Measurements from ENCODE around the gene FBXL14. TPM values are rescaled to one million over a fixed set of nuclear protein-coding genes. Genes with fewer than 3 reads are reported as not detected.
A peak's percentile ranks its signal among the peaks of the same experiment; 100 is the strongest.

The FBXL14 gene
- polyA plus RNA-seq, 1 of the 3 experiments (the other 2 are of a cell fraction), result 11.3 TPM

DNA sequence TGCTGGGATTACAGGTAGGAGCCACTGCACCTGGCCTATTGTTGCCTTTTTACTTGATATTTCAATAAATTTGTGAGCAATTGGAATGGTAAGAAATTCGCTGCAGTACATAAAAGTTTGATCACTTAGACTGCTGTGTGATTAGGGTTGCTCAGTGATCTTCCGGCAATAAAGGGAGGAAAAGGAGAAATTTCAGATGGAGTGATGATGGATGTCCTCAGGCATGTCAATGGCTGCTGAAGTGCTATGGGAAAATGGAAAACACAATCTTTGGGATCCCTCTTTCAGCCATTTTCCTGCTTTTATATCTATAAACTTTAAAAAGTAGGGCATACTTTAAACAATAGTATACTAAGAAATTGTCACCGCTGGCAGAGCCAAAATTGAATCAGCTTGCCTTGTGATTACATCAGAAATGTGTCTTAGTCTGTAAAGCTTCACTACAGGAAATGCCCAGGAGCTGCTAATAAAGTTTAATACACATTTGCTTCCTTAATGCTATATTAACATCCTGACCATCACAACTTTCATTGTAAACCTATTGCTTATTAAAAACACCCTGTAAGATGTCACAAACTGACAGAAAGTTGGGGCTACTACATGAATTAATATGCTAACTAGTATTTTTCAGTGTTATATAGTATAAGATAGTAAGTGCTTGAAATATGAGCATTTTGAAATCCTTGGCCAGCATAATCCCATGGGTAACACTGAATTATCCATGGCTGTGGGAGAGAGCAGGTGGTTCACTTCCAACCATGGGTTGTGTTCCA is 13.7 kb upstream of the FBXL14 start:
- H3K4me3 ChIP-seq (ENCODE audit: low read depth in 2 of 2, low read length in 1 of 2), result no peak overlapping the region
- H2AFZ ChIP-seq (ENCODE audit: low read depth), result no peak overlapping the region
- 85% methylated on average over 3 of the region's 3 CpGs for WGBS (ENCODE audit: low lambda C conversion rate)
- 0 out of 2 replicates have a peak, but pooled peaks cover 6% of the 10 kb centered on the region for H4K20me1 ChIP-seq (ENCODE audit: insufficient read depth)
- ChIA-PET CTCF (interaction anchor here (0.7 to 1.1 kb wide), 2 partner anchors 26 to 490 kb away, joined by 3 to 4 read pairs; no protein-coding TSS in a partner anchor), POLR2A (no interaction called here)
- no peak overlapping the region for H3K9ac ChIP-seq
- H3K4me1 ChIP-seq (ENCODE audit: control insufficient read depth in 1 of 2, insufficient read depth in 2 of 2, low read depth in 1 of 2, low read length in 1 of 2), result peaks cover 9 to 43% of the 10 kb centered on the region in 2 experiments; a peak in 3 of 4 replicates
- H3K9me3 ChIP-seq, result no peaks in the 10 kb centered on the region
- no peaks in the 10 kb centered on the region for H3K36me3 ChIP-seq (replicated peaks in 1 of 2; ENCODE audit: control insufficient read depth in 1 of 2, insufficient read depth in 2 of 2, low read length in 1 of 2)
- peak overlapping the region in 1 of 2 experiments; percentile 92; a peak in 1 of 4 replicates for H3K27ac ChIP-seq (ENCODE audit: low read depth in 2 of 2, low read length in 1 of 2)
- H3F3A ChIP-seq (replicated peaks; ENCODE audit: insufficient read depth), result peaks cover 40% of the 10 kb centered on the region
- no peaks in the 10 kb centered on the region for H3K9me2 ChIP-seq
- no peak for DNase-seq
- H3K4me2 ChIP-seq, result no peak overlapping the region; the same call in 1 of the 2 replicates
- TF ChIP-seq, protein P1, sequence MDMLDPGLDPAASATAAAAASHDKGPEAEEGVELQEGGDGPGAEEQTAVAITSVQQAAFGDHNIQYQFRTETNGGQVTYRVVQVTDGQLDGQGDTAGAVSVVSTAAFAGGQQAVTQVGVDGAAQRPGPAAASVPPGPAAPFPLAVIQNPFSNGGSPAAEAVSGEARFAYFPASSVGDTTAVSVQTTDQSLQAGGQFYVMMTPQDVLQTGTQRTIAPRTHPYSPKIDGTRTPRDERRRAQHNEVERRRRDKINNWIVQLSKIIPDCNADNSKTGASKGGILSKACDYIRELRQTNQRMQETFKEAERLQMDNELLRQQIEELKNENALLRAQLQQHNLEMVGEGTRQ (IDR thresholded peaks at IDR 0.05; ENCODE audit: borderline replicate concordance, low read depth, low read length), result no peak
- TF ChIP-seq JUND (IDR thresholded peaks at IDR 0.05) (no peak), MEF2A (IDR thresholded peaks at IDR 0.05; ENCODE audit: borderline replicate concordance, low read depth) (no peak), FOXJ3 (CRISPR knock-in tag; IDR thresholded peaks at IDR 0.05) (no peak), EP300 (IDR thresholded peaks at IDR 0.05; ENCODE audit: borderline replicate concordance in 1 of 2, low read depth in 1 of 2, low read length in 1 of 2) (no peak), TAF1 (IDR thresholded peaks at IDR 0.05; ENCODE audit: borderline replicate concordance, low read depth, low read length) (no peak), FOXM1 (IDR thresholded peaks at IDR 0.05; ENCODE audit: low read depth) (no peak), RCOR1 (IDR thresholded peaks at IDR 0.05; ENCODE audit: low read length) (no peak)
- H3K27me3 ChIP-seq (ENCODE audit: insufficient read depth), result no peaks in the 10 kb centered on the region
- H3K79me2 ChIP-seq (ENCODE audit: insufficient read depth), result peaks cover 83% of the 10 kb centered on the region

DNA sequence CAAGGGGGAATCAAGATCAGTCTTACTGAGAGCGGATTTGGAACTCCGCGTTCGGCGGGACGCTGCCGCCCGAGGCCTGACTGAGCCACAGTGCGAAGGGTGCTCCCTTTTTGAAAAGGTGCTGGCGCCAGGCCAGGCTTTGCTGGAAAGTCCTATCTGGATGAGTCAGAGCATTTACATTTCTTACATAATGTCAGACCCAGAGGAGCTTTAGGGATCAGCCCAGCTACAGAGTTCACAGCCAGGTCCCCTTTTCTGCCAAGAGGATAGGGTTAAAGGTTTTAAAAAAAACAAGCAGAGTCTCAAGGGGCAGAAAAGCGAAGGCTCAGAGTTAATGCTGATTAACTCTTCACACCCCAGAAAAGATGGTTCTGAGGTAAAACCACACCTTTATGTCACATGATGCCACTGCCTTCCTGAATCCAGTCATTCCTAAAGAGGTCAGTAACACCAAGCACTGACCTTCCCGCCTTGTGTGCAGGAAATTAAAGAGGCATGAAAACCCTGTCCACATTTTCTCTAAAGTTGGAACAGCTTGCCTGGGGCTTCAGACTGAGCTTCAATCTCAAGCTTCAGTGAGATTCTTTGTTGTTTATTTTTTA is 11.7 kb upstream of the FBXL14 start:
- peak; percentile 47 for DNase-seq
- Histone ChIP-seq H3K27ac (ENCODE audit: low read depth in 2 of 2, low read length in 1 of 2) (peak overlapping the region; percentile 64 to 92), H4K20me1 (ENCODE audit: insufficient read depth) (peaks cover 6% of the 10 kb centered on the region; the same call in 1 of the 2 replicates), H3K79me2 (ENCODE audit: insufficient read depth) (peaks cover 85% of the 10 kb centered on the region), H3K9ac (peak overlapping the region; percentile 56), H3K36me3 (replicated peaks in 1 of 2; ENCODE audit: control insufficient read depth in 1 of 2, insufficient read depth in 2 of 2, low read length in 1 of 2) (no peaks in the 10 kb centered on the region), H3K9me3 (no peaks in the 10 kb centered on the region), H3F3A (replicated peaks; ENCODE audit: insufficient read depth) (peaks cover 35% of the 10 kb centered on the region), H3K4me1 (ENCODE audit: control insufficient read depth in 1 of 2, insufficient read depth in 2 of 2, low read depth in 1 of 2, low read length in 1 of 2) (peaks cover 9 to 33% of the 10 kb centered on the region in 2 experiments; a peak in 3 of 4 replicates), H3K27me3 (ENCODE audit: insufficient read depth) (no peaks in the 10 kb centered on the region), H3K4me3 (ENCODE audit: low read depth in 2 of 2, low read length in 1 of 2) (peak overlapping the region; percentile 29 to 64), H3K4me2 (peak overlapping the region; percentile 94), H2AFZ (ENCODE audit: low read depth) (peak overlapping the region; percentile 44), H3K9me2 (no peaks in the 10 kb centered on the region)
- TF ChIP-seq SMC3 (IDR thresholded peaks at IDR 0.05; ENCODE audit: low read depth, low read length), result no peak
- TF ChIP-seq, protein P2, sequence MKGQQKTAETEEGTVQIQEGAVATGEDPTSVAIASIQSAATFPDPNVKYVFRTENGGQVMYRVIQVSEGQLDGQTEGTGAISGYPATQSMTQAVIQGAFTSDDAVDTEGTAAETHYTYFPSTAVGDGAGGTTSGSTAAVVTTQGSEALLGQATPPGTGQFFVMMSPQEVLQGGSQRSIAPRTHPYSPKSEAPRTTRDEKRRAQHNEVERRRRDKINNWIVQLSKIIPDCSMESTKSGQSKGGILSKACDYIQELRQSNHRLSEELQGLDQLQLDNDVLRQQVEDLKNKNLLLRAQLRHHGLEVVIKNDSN (IDR thresholded peaks at IDR 0.05; ENCODE audit: borderline replicate concordance, low read depth), result peak; percentile 71; the same call in 1 of the 2 replicates
- no peak for TF ChIP-seq FOXJ3 (CRISPR knock-in tag; IDR thresholded peaks at IDR 0.05)
- peak; percentile 81 for TF ChIP-seq RXRA (IDR thresholded peaks at IDR 0.05; ENCODE audit: borderline replicate concordance, low read depth)
- TF ChIP-seq, protein P3, sequence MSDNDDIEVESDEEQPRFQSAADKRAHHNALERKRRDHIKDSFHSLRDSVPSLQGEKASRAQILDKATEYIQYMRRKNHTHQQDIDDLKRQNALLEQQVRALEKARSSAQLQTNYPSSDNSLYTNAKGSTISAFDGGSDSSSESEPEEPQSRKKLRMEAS (IDR thresholded peaks at IDR 0.05; ENCODE audit: low read depth), result peak; percentile 80
- TF ChIP-seq FOSL2 (IDR thresholded peaks at IDR 0.05; ENCODE audit: borderline replicate concordance, low read depth), result peak; percentile 74; the same call in 1 of the 2 replicates
- TF ChIP-seq JUND (IDR thresholded peaks at IDR 0.05), result peak; percentile 72
- TF ChIP-seq NFIC (IDR thresholded peaks at IDR 0.05; ENCODE audit: borderline replicate concordance), result peak; percentile 90
- TF ChIP-seq TCF12 (IDR thresholded peaks at IDR 0.05), result peak; percentile 67
- ChIA-PET POLR2A (interaction anchor here (1.0 to 1.1 kb wide), 2 partner anchors 23 to 488 kb away, joined by 3 to 5 read pairs; partner anchors contain the start of gene WNT5B), CTCF (interaction anchor here (0.6 to 2.8 kb wide), 19 partner anchors 9 to 656 kb away, joined by 3 to 37 read pairs (median 5); partner anchors contain the start of genes FBXL14, RAD52 and WNT5B)
- 6% methylated on average over 12 of the region's 12 CpGs for WGBS (ENCODE audit: low lambda C conversion rate)
